ENCODE measurements around the gene C20orf141.
"Not testable (repeated sequence)": the region's sequence is repeated elsewhere in the genome, so short reads cannot be mapped to it uniquely, and the experiment has no call there.

C20orf141 gene

GRCh38 chr20:2814587-2815051 is at the start of gene C20orf141:
C20orf141 (plus strand) TSS chr20:2814987; CDS start chr20:2815185, 198 bp downstream.
- no peak for DNase-seq (ENCODE audit: low read depth)

GRCh38 chr20:2767768-2768631 is 46.8 kb upstream of the C20orf141 start:
- no peak for DNase-seq (ENCODE audit: low read depth)

- DNase-seq (ENCODE audit: low read depth), result no peak
Measured at GRCh38 chr20:2768632-2769015, 46.2 kb upstream of the C20orf141 start.

GRCh38 chr20:2770091-2770490 is 44.7 kb upstream of the C20orf141 start:
- DNase-seq (ENCODE audit: low read depth), result not testable (repeated sequence)

GRCh38 chr20:2771631-2772080 is 43.1 kb upstream of the C20orf141 start:
- DNase-seq (ENCODE audit: low read depth), result no peak

GRCh38 chr20:2773812-2774211 is 41.0 kb upstream of the C20orf141 start:
- no peak for DNase-seq (ENCODE audit: low read depth)

- DNase-seq (ENCODE audit: low read depth), result no peak
Measured at GRCh38 chr20:2775139-2775538, 39.6 kb upstream of the C20orf141 start.

- DNase-seq (ENCODE audit: low read depth), result no peak
Measured at GRCh38 chr20:2778602-2779321, 36.0 kb upstream of the C20orf141 start.

GRCh38 chr20:2780948-2781347 is 33.8 kb upstream of the C20orf141 start:
- no peak for DNase-seq (ENCODE audit: low read depth)

- DNase-seq (ENCODE audit: low read depth), result no peak
Measured at GRCh38 chr20:2783908-2784566, 30.8 kb upstream of the C20orf141 start.

- no peak for DNase-seq (ENCODE audit: low read depth)
Measured at GRCh38 chr20:2793471-2793870, 21.3 kb upstream of the C20orf141 start.

- DNase-seq (ENCODE audit: low read depth), result no peak
Measured at GRCh38 chr20:2794202-2794748, 20.5 kb upstream of the C20orf141 start.

GRCh38 chr20:2794866-2795447 is 19.8 kb upstream of the C20orf141 start:
- no peak for DNase-seq (ENCODE audit: low read depth)

- DNase-seq (ENCODE audit: low read depth), result no peak
Measured at GRCh38 chr20:2795451-2795850, 19.3 kb upstream of the C20orf141 start.

- no peak for DNase-seq (ENCODE audit: low read depth)
Measured at GRCh38 chr20:2796011-2796660, 18.7 kb upstream of the C20orf141 start.

GRCh38 chr20:2797136-2797983 is 17.4 kb upstream of the C20orf141 start:
- no peak for DNase-seq (ENCODE audit: low read depth)

- no peak for DNase-seq (ENCODE audit: low read depth)
Measured at GRCh38 chr20:2798095-2798805, 16.5 kb upstream of the C20orf141 start.

GRCh38 chr20:2798814-2799213 is 16.0 kb upstream of the C20orf141 start:
- no peak for DNase-seq (ENCODE audit: low read depth)

GRCh38 chr20:2799271-2799670 is 15.5 kb upstream of the C20orf141 start:
- no peak for DNase-seq (ENCODE audit: low read depth)

All from activated T-cell treated with anti-CD3 and anti-CD28 coated beads for 1 hour (primary cell).